Transverse colon (tissue), 4 donors: ENCODE results near the gene EGFR. TPM values are rescaled to one million over a fixed set of nuclear protein-coding genes. Genes with fewer than 3 reads are reported as not detected.

Source experiments
- DNase-seq: peaks from one replicate; pipeline ENCODE4 v3.0.0-alpha.2; 2019
- H3K27ac ChIP-seq, 4 donors: fragments of 200-600 bp; sonication (generic); 2 replicates each; pipeline ENCODE4 v1.5.1; 2016 to 2018; ENCODE audit warnings: inconsistent platforms in 4 of 4
- H3K27me3 ChIP-seq: fragments of 200-600 bp; sonication (generic); 2 replicates; pipeline ENCODE4 v1.5.1; 2017; ENCODE audit warnings: inconsistent platforms
- H3K36me3 ChIP-seq, 4 donors: fragments of 200-600 bp; sonication (generic); 2 replicates each; pipeline ENCODE4 v1.5.1; 2017 to 2019; ENCODE audit warnings: inconsistent platforms in 4 of 4
- H3K4me1 ChIP-seq, 4 donors: fragments of 200-600 bp; sonication (generic); 2 replicates each; pipeline ENCODE4 v1.5.1; 2017 to 2020; ENCODE audit warnings: inconsistent platforms in 4 of 4
- H3K4me3 ChIP-seq, 4 donors: fragments of 200-600 bp; sonication (generic); 1 replicate in 1 of 4; 2 replicates in 3 of 4; pipeline versions ENCODE4 v1.5.1 to v1.6.1; 2017 to 2019; ENCODE audit warnings: inconsistent platforms in 4 of 4
- H3K9me3 ChIP-seq, 2 donors: fragments of 200-600 bp; sonication (generic); 2 replicates each; pipeline ENCODE4 v1.5.1; 2017 to 2019; ENCODE audit warnings: inconsistent platforms in 2 of 2
- EP300 ChIP-seq: sonication (generic); formaldehyde crosslinking; IDR thresholded peaks from one replicate; pipeline ENCODE4 v1.6.1; 2017; ENCODE audit warnings: antibody characterized with exemption, low read depth
- POLR2A ChIP-seq: fragments of 450-650 bp; IDR thresholded peaks from one replicate; pipeline ENCODE4 v1.6.1; 2016; ENCODE audit warnings: antibody characterized with exemption, mild to moderate bottlenecking, moderate library complexity
- POLR2AphosphoS5 ChIP-seq, 3 donors: sonication (generic); formaldehyde crosslinking; IDR thresholded peaks; one replicate each; pipeline ENCODE4 v1.6.1; 2016; ENCODE audit warnings: antibody characterized with exemption in 3 of 3
- WGBS, 2 donors: methylation state at CpG; one replicate each; pipeline ENCODE4 v1.1.5; 2018; ENCODE audit warnings: low coverage in 1 of 2; 5-methylcytosine and 5-hydroxymethylcytosine counted together
- in situ Hi-C, 4 donors: fragments of 200-750 bp; cut with MboI; loops; one replicate each; pipeline versions ENCODE4 v1.15.0 to v1.15.1; 2017; ENCODE audit warnings: low sequenced_read_pairs in 3 of 4, low pct_ligation_motif_present in 1 of 4, low pct_unique_long_range_greater_than_20kb in 1 of 4
- intact Hi-C: fragments of 100-400 bp; cut with DNase I; formaldehyde crosslinking; loops from one replicate; pipeline ENCODE4 v1.15.1; 2023; ENCODE audit warnings: low total_unique reads
- total RNA-seq, 4 donors: library from RNA; depleted of rRNA; stranded (reverse); fragments of >200 nt; gene quantifications; one replicate each; pipeline ENCODE4 v1.1.0, GENCODE V29; 2016
- TF ChIP-seq, protein P1 (sequence below), 5 experiments: fragments of 200-600 bp in 3 of 5; fragments of 450-650 bp in 2 of 5; sonication (generic) in 3 of 5; IDR thresholded peaks; 1 replicate in 2 of 5; 2 replicates in 3 of 5; pipeline ENCODE4 v1.5.1; 2016 to 2017; ENCODE audit warnings: antibody characterized with exemption in 5 of 5, inconsistent platforms in 3 of 5, mild to moderate bottlenecking in 2 of 5, moderate library complexity in 1 of 5

The EGFR gene
- total RNA-seq, 4 donors from 2014 or later, result 40.0 to 85.7 (median 72.9) TPM

DNA sequence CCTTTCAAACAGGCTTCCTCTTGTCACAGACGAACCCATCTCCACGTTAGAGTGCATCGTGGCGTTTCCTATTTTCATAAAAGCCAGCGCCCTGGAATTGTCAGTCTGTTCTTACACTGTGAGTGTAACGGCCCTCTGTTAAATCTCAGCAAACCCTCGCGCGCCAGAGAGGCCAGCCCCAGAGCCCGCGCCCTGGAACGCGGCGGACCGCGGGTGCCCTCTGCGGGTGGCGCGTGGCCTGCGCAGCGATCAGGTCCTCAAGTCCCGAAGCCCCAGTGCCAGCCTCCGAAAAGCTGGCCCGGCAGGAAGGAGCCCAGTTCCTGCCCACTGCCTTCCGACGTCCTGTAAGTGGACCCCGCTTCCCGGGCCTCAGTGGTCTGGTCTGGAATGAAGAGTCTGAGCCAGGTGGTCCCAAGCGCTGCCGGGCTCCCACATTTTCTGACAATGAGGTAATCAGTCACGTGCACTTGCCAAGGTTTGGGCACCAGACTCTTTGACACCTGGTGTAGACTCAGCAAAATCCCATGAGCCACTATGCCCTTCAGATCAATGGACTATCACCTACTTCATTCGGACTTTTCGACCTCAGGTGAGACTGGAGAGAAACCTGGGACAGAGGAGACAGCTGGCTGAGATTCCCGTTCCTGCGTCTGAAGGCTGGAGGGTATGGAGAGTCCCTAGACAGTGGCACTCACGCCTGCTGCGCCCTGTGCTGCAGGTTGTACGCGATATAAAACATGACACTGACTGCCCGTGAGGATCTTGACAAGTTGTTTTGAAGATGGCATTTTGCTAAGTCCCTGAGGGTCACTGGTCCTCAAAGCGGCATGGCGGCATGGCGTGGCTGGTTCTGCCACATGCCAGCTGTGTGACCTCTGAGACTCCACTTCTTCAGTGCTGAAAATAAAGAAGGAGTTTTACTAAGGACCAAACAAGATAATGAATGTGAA, 237.0 kb downstream of the EGFR start:
- TF ChIP-seq POLR2A (no peak), POLR2AphosphoS5 (IDR thresholded peaks at IDR 0.05) (peak in 1 of 3 donors; percentile 11)
- TF ChIP-seq, protein P1, sequence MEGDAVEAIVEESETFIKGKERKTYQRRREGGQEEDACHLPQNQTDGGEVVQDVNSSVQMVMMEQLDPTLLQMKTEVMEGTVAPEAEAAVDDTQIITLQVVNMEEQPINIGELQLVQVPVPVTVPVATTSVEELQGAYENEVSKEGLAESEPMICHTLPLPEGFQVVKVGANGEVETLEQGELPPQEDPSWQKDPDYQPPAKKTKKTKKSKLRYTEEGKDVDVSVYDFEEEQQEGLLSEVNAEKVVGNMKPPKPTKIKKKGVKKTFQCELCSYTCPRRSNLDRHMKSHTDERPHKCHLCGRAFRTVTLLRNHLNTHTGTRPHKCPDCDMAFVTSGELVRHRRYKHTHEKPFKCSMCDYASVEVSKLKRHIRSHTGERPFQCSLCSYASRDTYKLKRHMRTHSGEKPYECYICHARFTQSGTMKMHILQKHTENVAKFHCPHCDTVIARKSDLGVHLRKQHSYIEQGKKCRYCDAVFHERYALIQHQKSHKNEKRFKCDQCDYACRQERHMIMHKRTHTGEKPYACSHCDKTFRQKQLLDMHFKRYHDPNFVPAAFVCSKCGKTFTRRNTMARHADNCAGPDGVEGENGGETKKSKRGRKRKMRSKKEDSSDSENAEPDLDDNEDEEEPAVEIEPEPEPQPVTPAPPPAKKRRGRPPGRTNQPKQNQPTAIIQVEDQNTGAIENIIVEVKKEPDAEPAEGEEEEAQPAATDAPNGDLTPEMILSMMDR (IDR thresholded peaks at IDR 0.05), result peak; percentile 86 to 88 (median 87)
- in situ Hi-C loops (loop anchor here in 2 of 4 donors (10.0 to 25.0 kb wide), 2 partner anchors 332 to 471 kb away; no protein-coding TSS in a partner anchor), intact Hi-C loops (loop anchor here (5.0 kb wide), 1 partner anchor 483 kb away; no protein-coding TSS in a partner anchor)
- WGBS, 2 donors, result 4 to 24% methylated on average over 4 to 40 of the region's 43 CpGs
- Histone ChIP-seq H3K9me3 (no peaks in the 10 kb centered on the region), H3K27ac (peak overlapping the region; percentile 33 to 64 (median 40)), H3K4me3 (peak overlapping the region; percentile 37 to 66 (median 54)), H3K27me3 (peaks cover 35% of the 10 kb centered on the region), H3K36me3 (no peaks in the 10 kb centered on the region), H3K4me1 (peaks cover 7 to 16% (median 15%) of the 10 kb centered on the region in 4 donors)
- peak; percentile 87 for DNase-seq

DNA sequence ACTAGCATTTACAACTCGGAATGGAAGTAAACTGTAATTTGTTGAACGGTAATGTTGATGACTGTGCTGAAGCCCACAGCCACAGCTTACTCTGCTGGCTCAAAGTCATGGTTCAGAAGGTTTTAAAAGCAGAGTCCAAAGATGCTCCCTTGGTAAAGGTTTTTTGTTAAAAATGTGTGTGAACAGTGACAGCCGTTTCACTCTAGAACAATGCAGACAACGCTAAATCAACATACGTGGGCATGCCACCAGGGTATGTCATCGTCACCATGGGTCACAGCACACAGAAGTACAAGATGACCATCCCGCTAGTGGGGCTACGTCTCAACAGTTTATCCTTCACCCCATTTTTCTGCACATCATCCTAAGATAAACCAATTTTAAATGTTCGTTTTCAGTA, 239.8 kb downstream of the EGFR start:
- TF ChIP-seq POLR2A, result no peak
- TF ChIP-seq, protein P1 (IDR thresholded peaks at IDR 0.05), result no peak
- no peak for TF ChIP-seq POLR2AphosphoS5 (IDR thresholded peaks at IDR 0.05)
- TF ChIP-seq EP300, result no peak
- in situ Hi-C loops, result loop anchor here in 2 of 4 donors (10.0 to 25.0 kb wide), 2 partner anchors 329 to 474 kb away; no protein-coding TSS in a partner anchor
- H3K4me3 ChIP-seq, result no peak overlapping the region
- no peaks in the 10 kb centered on the region for H3K9me3 ChIP-seq
- no peaks in the 10 kb centered on the region for H3K36me3 ChIP-seq
- intact Hi-C loops, result loop anchor here (5.0 kb wide), 1 partner anchor 486 kb away; no protein-coding TSS in a partner anchor
- DNase-seq, result no peak
- 78 to 81% methylated on average over 7 to 9 of the region's 9 CpGs for WGBS, 2 donors
- no peak overlapping the region for H3K27ac ChIP-seq
- H3K27me3 ChIP-seq, result peaks cover 28% of the 10 kb centered on the region
- peaks cover 7 to 16% (median 15%) of the 10 kb centered on the region in 4 donors for H3K4me1 ChIP-seq

DNA sequence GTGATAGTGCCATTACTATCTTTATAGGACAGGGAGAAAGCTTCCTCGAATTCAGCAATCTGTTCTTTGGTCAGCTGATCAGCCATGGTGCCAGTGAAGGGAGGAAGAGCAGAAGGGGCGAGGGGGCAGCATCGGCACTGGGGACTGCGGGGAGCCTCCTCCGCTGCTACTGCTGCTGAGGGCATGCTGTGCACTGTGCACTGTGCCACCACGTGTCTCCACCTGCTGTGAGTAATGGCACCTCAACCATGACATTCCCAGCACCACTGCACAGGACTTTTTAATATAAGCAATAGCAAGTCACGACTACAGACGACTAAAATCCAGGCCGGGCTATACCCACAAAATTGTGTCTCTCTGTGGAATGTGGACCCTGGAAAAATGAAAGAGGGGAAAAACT, 241.4 kb downstream of the EGFR start:
- intact Hi-C loops, result no loop called here
- no peak for DNase-seq

More for the DNA sequence above, 241.4 kb downstream of the EGFR start:
- no peak overlapping the region for H3K27ac ChIP-seq
- H3K27me3 ChIP-seq, result peaks cover 17% of the 10 kb centered on the region
- peaks cover 6 to 7% (median 6%) of the 10 kb centered on the region in 4 donors for H3K4me1 ChIP-seq
- no peaks in the 10 kb centered on the region for H3K36me3 ChIP-seq
- 80 to 96% methylated on average over 3 to 8 of the region's 9 CpGs for WGBS, 2 donors
- in situ Hi-C loops, result loop anchor here in 2 of 4 donors (10.0 to 25.0 kb wide), 2 partner anchors 327 to 475 kb away; no protein-coding TSS in a partner anchor
- H3K9me3 ChIP-seq, result no peaks in the 10 kb centered on the region
- TF ChIP-seq, protein P1 (IDR thresholded peaks at IDR 0.05), result no peak
- H3K4me3 ChIP-seq, result no peak overlapping the region
